HL-60 (cell line): ENCODE measurements around the gene PHF19.

Experiments
- DNase-seq, 2 experiments: peaks; one replicate each; pipeline ENCODE4 v3.0.0-alpha.2; 2010 to 2020; ENCODE audit warnings: low read depth in 1 of 2, low spot score in 1 of 2
- H3K27ac ChIP-seq: fragments of 250-450 bp; sonication (Bioruptor Pico); replicated peaks from 2 replicates; pipeline ENCODE4 v1.5.1; 2020; ENCODE audit warnings: mild to moderate bottlenecking, moderate library complexity
- H3K27me3 ChIP-seq: fragments of 250-450 bp; sonication (Bioruptor Pico); 2 replicates; pipeline ENCODE4 v1.5.1; 2021; ENCODE audit warnings: mild to moderate bottlenecking, moderate library complexity; ENCODE audit not compliant: insufficient read depth, poor library complexity, severe bottlenecking
- H3K4me3 ChIP-seq: replicated peaks from 2 replicates; pipeline ENCODE4 v1.5.1; 2011; ENCODE audit warnings: mild to moderate bottlenecking, control low read depth, low read length; ENCODE audit not compliant: insufficient read depth
- CTCF ChIP-seq: IDR thresholded peaks from one replicate; pipeline ENCODE4 v1.5.1; 2011; ENCODE audit warnings: low read length, control low read depth, inconsistent platforms; ENCODE audit not compliant: insufficient read depth
- GABPA ChIP-seq: IDR thresholded peaks from 2 replicates; pipeline ENCODE4 v1.6.1; 2012; ENCODE audit warnings: low read depth
- POLR2AphosphoS5 ChIP-seq: IDR thresholded peaks from 2 replicates; pipeline ENCODE4 v1.6.1; 2012; ENCODE audit warnings: low read depth
- REST ChIP-seq: IDR thresholded peaks from 2 replicates; pipeline ENCODE4 v1.6.1; 2012; ENCODE audit warnings: low read depth; ENCODE audit not compliant: insufficient replicate concordance
- SPI1 ChIP-seq: IDR thresholded peaks from 2 replicates; pipeline ENCODE4 v1.6.1; 2012; ENCODE audit warnings: low read depth, mild to moderate bottlenecking, borderline replicate concordance

The PHF19 gene

GRCh38 chr9:120855827-120856670, 20.9 kb downstream of the PHF19 start:
- TF ChIP-seq REST (no peak), CTCF (no peak)
- no peak for DNase-seq

GRCh38 chr9:120854596-120855327, 22.2 kb downstream of the PHF19 start:
- Histone ChIP-seq H3K27ac (no peak overlapping the region), H3K4me3 (no peak overlapping the region), H3K27me3 (no peaks in the 10 kb centered on the region)
- TF ChIP-seq GABPA (no peak), CTCF (no peak), SPI1 (no peak), POLR2AphosphoS5 (no peak), REST (no peak)
- DNase-seq: no peak

More at GRCh38 chr9:120855827-120856670, 20.9 kb downstream of the PHF19 start:
- Histone ChIP-seq H3K4me3 (no peak overlapping the region), H3K27me3 (no peaks in the 10 kb centered on the region), H3K27ac (no peak overlapping the region)

GRCh38 chr9:120853198-120853597, 23.8 kb downstream of the PHF19 start:
- Histone ChIP-seq H3K27me3 (no peaks in the 10 kb centered on the region), H3K4me3 (no peak overlapping the region), H3K27ac (no peak overlapping the region)
- TF ChIP-seq REST (no peak), CTCF (no peak), POLR2AphosphoS5 (no peak), SPI1 (no peak), GABPA (no peak)
- DNase-seq: no peak
